ENCODE results near the gene CTAGE4. TPM values are rescaled to one million over a fixed set of nuclear protein-coding genes. Genes with fewer than 3 reads are reported as not detected.

Gene CTAGE4
- total RNA-seq, 1 donor from 2014 or later = 5.4 TPM

Other genes with a start within 250 kb of the CTAGE4 start
- not detected in 3 replicates for gene OR2F2, start 248.2 kb upstream of the CTAGE4 start, total RNA-seq
- 0.11 TPM in 1 of 3 replicates, not detected in the others for gene OR2F1, start 228.6 kb upstream of the CTAGE4 start, total RNA-seq
- gene OR6B1, start 183.1 kb upstream of the CTAGE4 start, total RNA-seq = not detected in 3 replicates
- not detected in 3 replicates for gene OR2A5, start 134.5 kb upstream of the CTAGE4 start, total RNA-seq
- gene OR2A25, start 113.7 kb upstream of the CTAGE4 start, total RNA-seq = not detected in 3 replicates
- gene OR2A12, start 97.2 kb upstream of the CTAGE4 start, total RNA-seq = not detected in 3 replicates
- gene OR2A2, start 73.9 kb upstream of the CTAGE4 start, total RNA-seq = not detected in 3 replicates
- gene OR2A14, start 60.3 kb upstream of the CTAGE4 start, total RNA-seq = not detected in 3 replicates
- gene ARHGEF35, start 12.4 kb downstream of the CTAGE4 start, total RNA-seq = 14.9 to 15.9 TPM (median 15.0 TPM) in 3 replicates
- 0.09 to 0.50 TPM (median 0.22 TPM) in 3 replicates for gene OR2A42, start 56.1 kb downstream of the CTAGE4 start, total RNA-seq
- 10.8 to 11.3 TPM (median 11.1 TPM) in 3 replicates for gene OR2A7, start 81.3 kb downstream of the CTAGE4 start, total RNA-seq
- 4.5 to 6.4 TPM (median 6.2 TPM) in 3 replicates for gene CTAGE8, start 85.8 kb downstream of the CTAGE4 start, total RNA-seq
- 0.24 to 0.27 TPM (median 0.27 TPM) in 3 replicates for gene OR2A1, start 129.0 kb downstream of the CTAGE4 start, total RNA-seq
- 35.9 to 37.6 TPM (median 37.4 TPM) in 3 replicates for gene ARHGEF5, start 171.9 kb downstream of the CTAGE4 start, total RNA-seq
- gene NOBOX, start 220.2 kb downstream of the CTAGE4 start, total RNA-seq = not detected in 3 replicates

All from mesothelial cell of epicardium (in vitro differentiated cells).